Right lobe of liver (tissue), 4 donors: ENCODE measurements around the gene ELP2.

ENCODE experiments used
- POLR2A ChIP-seq: fragments of 450-650 bp; IDR thresholded peaks from one replicate; pipeline ENCODE4 v1.6.1; 2017; ENCODE audit warnings: antibody characterized with exemption, mild to moderate bottlenecking
- TF ChIP-seq, protein P1 (sequence below), 4 donors: fragments of 200-600 bp in 3 of 4; fragments of 450-650 bp in 1 of 4; IDR thresholded peaks; one replicate each; pipeline versions ENCODE4 v1.5.1 to v1.8.0; 2016 to 2022; ENCODE audit warnings: antibody characterized with exemption in 4 of 4, mild to moderate bottlenecking in 2 of 4
- donor health status: DM: no; HTN: no; CAD: no.
- donor health status: DM: no; HTN: no; CAD: no.
- donor health status: DM: no; HTN: yes; CAD: no.

DNA sequence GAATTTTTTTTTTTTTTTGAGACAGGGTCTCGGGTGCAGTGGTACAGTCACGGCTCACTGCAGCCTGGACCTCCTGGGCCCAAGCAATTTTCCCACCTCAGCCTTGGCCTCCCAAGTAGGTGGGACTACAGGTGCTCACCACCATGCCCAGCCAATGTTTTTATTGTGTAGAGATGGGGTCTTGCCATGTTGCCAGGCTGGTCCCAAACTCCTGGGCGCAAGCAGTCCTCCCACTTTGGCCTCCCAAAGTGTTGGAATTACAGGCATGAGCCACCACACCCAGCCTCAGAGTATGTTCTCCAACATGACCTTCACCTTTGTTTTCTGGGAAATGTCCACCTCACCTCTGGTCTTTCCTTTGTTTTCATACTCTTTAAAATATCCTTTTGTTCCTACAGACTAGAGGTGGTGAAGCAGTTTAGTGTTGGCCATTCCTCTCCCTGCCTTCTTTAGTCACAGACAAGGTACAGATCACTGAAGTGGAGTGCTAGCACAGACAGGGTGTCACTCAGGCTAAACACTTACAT is 38.1 kb downstream of the ELP2 start:
- TF ChIP-seq, protein P1, sequence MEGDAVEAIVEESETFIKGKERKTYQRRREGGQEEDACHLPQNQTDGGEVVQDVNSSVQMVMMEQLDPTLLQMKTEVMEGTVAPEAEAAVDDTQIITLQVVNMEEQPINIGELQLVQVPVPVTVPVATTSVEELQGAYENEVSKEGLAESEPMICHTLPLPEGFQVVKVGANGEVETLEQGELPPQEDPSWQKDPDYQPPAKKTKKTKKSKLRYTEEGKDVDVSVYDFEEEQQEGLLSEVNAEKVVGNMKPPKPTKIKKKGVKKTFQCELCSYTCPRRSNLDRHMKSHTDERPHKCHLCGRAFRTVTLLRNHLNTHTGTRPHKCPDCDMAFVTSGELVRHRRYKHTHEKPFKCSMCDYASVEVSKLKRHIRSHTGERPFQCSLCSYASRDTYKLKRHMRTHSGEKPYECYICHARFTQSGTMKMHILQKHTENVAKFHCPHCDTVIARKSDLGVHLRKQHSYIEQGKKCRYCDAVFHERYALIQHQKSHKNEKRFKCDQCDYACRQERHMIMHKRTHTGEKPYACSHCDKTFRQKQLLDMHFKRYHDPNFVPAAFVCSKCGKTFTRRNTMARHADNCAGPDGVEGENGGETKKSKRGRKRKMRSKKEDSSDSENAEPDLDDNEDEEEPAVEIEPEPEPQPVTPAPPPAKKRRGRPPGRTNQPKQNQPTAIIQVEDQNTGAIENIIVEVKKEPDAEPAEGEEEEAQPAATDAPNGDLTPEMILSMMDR (IDR thresholded peaks at IDR 0.05), result no peak
- TF ChIP-seq POLR2A, result no peak
